ENCODE results near the gene GLIS1. TPM values are rescaled to one million over a fixed set of nuclear protein-coding genes. Genes with fewer than 3 reads are reported as not detected.

The GLIS1 gene
- total and polyA plus RNA-seq, 4 donors, result 0.19 to 1.8 (median 0.65) TPM

DNA sequence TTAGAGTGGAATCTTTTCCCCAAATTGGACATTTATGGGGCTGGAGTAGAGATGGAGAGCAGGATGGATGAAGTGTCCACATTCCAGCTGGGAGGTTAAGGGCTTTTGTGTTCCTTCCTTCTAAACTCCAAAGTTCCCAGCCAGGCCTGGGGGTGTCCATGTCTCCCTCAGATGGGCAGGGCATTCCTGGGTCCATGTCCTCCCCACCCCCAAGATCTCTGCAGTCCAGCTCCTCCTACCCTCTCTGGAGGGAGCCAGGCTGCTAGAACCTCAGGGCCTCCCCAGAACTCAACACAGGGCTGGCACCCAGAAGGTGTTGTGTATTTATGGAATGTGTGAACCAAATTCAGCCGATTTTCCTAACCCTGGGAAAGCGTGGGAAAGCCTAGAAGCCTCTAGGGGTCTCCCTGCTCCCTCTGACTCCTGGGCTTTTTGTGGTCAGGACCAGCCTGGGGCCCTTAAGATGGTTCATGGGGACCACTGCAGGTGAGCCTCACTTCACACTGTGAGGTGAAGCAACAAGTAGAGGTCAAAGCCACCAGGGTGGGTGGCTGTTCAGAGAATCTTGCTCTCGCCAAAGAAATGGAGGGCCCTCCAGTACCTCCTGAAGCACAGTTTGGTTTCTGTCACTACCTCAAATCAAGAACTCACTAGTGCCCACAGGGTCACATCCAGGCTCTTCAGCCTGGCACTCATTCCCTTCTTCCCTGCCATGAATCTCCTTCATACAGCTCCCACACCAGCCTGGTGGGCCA is 54.8 kb downstream of the GLIS1 start:
- Histone ChIP-seq H3K27me3 (ENCODE audit: control insufficient read depth in 1 of 2, insufficient read depth in 2 of 2, low read length in 1 of 2) (no peaks in the 10 kb centered on the region), H3K9me3 (ENCODE audit: control insufficient read depth, low read length) (no peaks in the 10 kb centered on the region)
- WGBS, 2 donors, result 75 to 77% methylated on average over 3 of the region's 3 CpGs

DNA sequence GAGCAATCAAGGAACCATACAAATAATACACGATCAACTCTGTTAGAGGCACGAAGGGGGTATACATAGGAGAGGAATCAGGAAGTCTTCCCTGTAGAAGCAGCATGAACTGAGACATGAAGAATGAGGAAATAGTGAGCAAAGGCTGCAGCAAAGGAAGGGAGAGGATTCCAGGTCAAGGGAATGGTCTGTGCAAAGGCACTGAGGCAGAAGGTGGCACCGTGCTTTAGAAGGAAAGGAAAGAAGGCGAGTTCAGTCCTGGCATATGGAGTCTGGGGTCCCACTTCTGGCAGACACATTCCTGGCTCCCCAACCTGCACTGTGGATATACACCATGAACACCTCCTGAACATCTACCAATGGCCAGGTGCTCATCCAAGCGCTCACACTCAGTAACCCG is 56.1 kb downstream of the GLIS1 start:
- 94 to 97% methylated on average over 6 of the region's 6 CpGs for WGBS, 2 donors
- no peak for ATAC-seq (ENCODE audit: low FRiP score)
- Histone ChIP-seq H3K27ac (ENCODE audit: low read depth in 1 of 2, low read length in 2 of 2) (no peak overlapping the region), H3K4me3 (ENCODE audit: low read length in 2 of 2) (no peak overlapping the region), H3K36me3 (ENCODE audit: control insufficient read depth in 1 of 2, insufficient read depth in 2 of 2, low read length in 1 of 2) (no peaks in the 10 kb centered on the region), H3K27me3 (ENCODE audit: control insufficient read depth in 1 of 2, insufficient read depth in 2 of 2, low read length in 1 of 2) (no peaks in the 10 kb centered on the region), H3K4me1 (ENCODE audit: control insufficient read depth in 1 of 2, insufficient read depth in 2 of 2, low read length in 2 of 2) (no peaks in the 10 kb centered on the region), H3K9me3 (ENCODE audit: control insufficient read depth, low read length) (no peaks in the 10 kb centered on the region)
- DNase-seq, result no peak
- intact Hi-C loops (cut with DNase I), result no loop called here

More for the DNA sequence above, 54.8 kb downstream of the GLIS1 start:
- no peak for ATAC-seq (ENCODE audit: low FRiP score)
- H3K27ac ChIP-seq (ENCODE audit: low read depth in 1 of 2, low read length in 2 of 2), result no peak overlapping the region
- intact Hi-C loops (cut with DNase I), result no loop called here
- H3K4me3 ChIP-seq (ENCODE audit: low read length in 2 of 2), result no peak overlapping the region
- no peaks in the 10 kb centered on the region for H3K36me3 ChIP-seq (ENCODE audit: control insufficient read depth in 1 of 2, insufficient read depth in 2 of 2, low read length in 1 of 2)
- DNase-seq, result no peak
- no peaks in the 10 kb centered on the region for H3K4me1 ChIP-seq (ENCODE audit: control insufficient read depth in 1 of 2, insufficient read depth in 2 of 2, low read length in 2 of 2)

DNA sequence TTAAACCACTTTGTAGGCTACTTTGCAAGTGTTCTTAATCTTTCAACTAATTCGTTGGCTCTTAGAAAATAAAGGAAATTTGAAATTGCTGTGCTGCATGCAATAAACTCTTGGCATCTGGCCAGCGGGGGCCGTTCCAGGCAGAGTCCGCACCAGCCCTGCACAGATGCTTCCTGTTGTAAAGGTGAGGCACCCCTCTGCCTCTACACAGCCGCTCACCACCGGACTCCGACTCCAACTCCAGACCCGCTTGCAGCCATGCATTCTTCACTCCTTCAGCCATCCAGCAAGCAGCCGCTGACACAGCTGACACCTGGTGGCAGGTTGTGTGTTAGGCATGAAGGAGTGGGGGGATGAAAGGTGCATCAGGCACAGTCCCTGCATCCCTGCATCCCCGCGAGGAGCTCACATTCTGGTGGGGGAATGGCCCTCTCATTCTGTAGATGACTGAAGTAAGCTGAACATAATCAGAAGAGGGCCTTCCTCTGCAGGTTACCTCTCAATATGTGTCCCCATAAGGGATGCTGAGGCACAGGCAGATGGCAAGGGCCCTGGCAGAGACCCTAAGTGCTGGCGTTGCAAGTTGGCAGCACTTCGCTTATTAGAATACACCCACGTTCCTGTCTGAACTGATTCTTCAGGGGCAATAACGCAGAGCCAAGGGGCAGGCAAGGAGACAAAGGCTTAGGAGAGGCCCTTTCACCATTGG is 56.8 kb downstream of the GLIS1 start:
- ATAC-seq (ENCODE audit: low FRiP score) (no peak), DNase-seq (no peak)
- intact Hi-C loops (cut with DNase I), result no loop called here
- Histone ChIP-seq H3K4me3 (ENCODE audit: low read length in 2 of 2) (no peak overlapping the region), H3K27me3 (ENCODE audit: control insufficient read depth in 1 of 2, insufficient read depth in 2 of 2, low read length in 1 of 2) (no peaks in the 10 kb centered on the region), H3K27ac (ENCODE audit: low read depth in 1 of 2, low read length in 2 of 2) (no peak overlapping the region), H3K4me1 (ENCODE audit: control insufficient read depth in 1 of 2, insufficient read depth in 2 of 2, low read length in 2 of 2) (no peaks in the 10 kb centered on the region), H3K9me3 (ENCODE audit: control insufficient read depth, low read length) (no peaks in the 10 kb centered on the region), H3K36me3 (ENCODE audit: control insufficient read depth in 1 of 2, insufficient read depth in 2 of 2, low read length in 1 of 2) (no peaks in the 10 kb centered on the region)
- 35 to 36% methylated on average over 15 of the region's 15 CpGs for WGBS, 2 donors

DNA sequence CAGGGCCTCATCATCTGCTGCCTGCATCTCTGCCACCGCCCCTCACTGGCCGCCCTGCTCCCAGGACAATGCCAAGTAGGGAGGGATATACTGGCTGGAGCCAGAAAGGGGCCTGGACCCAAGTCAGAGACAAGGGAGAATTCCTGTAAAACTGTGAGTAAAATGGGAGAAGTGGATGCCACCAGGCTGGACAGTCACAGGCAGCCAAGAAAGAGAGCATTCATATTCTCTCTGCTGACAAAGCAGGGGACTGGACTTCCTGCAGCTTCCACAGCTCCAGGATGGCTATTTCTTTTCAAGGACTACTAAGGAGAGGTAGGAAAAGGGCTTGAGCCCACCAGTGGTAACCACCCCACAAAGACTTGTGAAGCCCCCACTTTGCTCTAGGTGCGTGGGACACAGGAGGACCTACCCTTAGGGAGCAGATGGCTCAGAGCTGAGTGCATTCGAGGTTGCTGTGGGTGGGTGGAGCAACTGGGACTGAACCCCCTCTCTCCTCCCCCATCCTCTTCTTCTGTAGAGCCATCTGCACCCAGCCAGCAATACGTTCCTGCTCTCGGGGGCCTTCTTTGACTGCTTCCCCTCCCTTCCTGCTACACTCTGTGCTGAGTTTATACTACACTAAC is 57.5 kb downstream of the GLIS1 start:
- Histone ChIP-seq H3K9me3 (ENCODE audit: control insufficient read depth, low read length) (no peaks in the 10 kb centered on the region), H3K4me3 (ENCODE audit: low read length in 2 of 2) (no peak overlapping the region), H3K27ac (ENCODE audit: low read depth in 1 of 2, low read length in 2 of 2) (no peak overlapping the region), H3K36me3 (ENCODE audit: control insufficient read depth in 1 of 2, insufficient read depth in 2 of 2, low read length in 1 of 2) (no peaks in the 10 kb centered on the region), H3K4me1 (ENCODE audit: control insufficient read depth in 1 of 2, insufficient read depth in 2 of 2, low read length in 2 of 2) (no peaks in the 10 kb centered on the region), H3K27me3 (ENCODE audit: control insufficient read depth in 1 of 2, insufficient read depth in 2 of 2, low read length in 1 of 2) (no peaks in the 10 kb centered on the region)
- 69 to 70% methylated on average over 6 of the region's 6 CpGs for WGBS, 2 donors
- DNase-seq (no peak), ATAC-seq (ENCODE audit: low FRiP score) (no peak)
- intact Hi-C loops (cut with DNase I), result no loop called here

DNA sequence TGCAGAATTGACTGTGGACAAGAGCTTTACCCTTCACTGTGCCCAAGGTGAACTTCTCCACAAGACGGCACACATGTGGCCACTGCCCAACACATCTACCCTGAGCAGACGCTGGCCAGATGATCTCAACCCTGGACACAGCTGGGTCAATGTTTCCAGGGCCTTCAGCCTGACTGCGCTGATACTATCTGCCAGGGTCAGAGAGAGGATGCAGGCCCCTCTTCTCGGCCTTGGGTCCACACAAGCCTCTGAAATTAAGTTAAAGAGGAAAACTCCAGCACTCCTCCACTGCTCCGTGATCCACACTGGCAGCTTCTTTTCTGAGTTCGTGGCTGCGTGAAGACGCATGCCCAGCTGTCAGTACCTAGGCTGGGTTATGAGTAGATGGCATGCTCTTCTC is 58.1 kb downstream of the GLIS1 start:
- intact Hi-C loops (cut with DNase I), result no loop called here
- DNase-seq, result no peak
- Histone ChIP-seq H3K36me3 (ENCODE audit: control insufficient read depth in 1 of 2, insufficient read depth in 2 of 2, low read length in 1 of 2) (no peaks in the 10 kb centered on the region), H3K27me3 (ENCODE audit: control insufficient read depth in 1 of 2, insufficient read depth in 2 of 2, low read length in 1 of 2) (no peaks in the 10 kb centered on the region), H3K4me3 (ENCODE audit: low read length in 2 of 2) (no peak overlapping the region), H3K9me3 (ENCODE audit: control insufficient read depth, low read length) (no peaks in the 10 kb centered on the region), H3K4me1 (ENCODE audit: control insufficient read depth in 1 of 2, insufficient read depth in 2 of 2, low read length in 2 of 2) (no peaks in the 10 kb centered on the region), H3K27ac (ENCODE audit: low read depth in 1 of 2, low read length in 2 of 2) (no peak overlapping the region)
- WGBS, 2 donors, result 90 to 93% methylated on average over 8 of the region's 8 CpGs
- ATAC-seq (ENCODE audit: low FRiP score), result no peak

DNA sequence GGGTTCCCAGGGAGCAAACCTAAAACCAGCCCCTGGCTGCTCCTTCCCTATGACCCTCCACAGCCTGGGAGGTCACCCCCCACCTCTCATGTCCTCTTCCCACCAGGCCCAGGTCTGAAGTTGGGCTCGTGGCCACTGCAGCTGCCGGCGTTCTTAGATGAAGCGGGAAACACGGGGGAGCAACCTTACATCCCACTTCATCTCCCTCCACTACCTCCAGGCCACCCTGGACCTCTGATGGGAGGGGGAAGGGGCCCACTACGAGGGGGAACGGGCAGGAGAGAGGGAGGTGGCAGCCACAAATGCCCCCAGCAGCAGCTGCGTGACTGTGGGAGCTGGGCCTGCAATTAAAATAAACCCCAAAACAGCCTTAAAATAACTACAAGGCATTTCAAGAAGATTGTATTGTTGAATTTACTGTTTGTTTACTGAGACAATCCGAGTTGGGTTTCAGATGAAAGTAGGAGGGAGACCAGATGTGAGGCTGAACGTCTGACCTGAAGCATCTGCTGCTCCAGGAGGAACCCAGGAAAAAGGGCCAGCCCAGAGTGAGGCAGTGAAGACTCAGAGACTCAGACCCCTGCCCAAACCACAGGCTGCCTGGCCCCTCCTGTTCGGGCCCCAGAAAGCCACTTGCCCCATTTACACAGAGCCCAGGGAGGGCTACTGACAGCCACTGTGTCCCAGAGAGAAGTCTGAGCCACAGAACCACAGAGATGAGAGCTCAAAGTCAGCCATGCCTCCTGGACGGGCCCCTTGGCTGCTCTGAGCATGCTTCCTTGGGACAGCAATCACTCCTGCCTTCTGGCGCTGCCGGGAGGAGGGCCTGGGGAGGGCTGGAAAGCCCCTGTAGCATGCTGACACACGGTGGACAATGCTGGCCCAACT is 59.8 kb downstream of the GLIS1 start:
- H3K36me3 ChIP-seq (ENCODE audit: control insufficient read depth in 1 of 2, insufficient read depth in 2 of 2, low read length in 1 of 2), result no peaks in the 10 kb centered on the region
- no peak for ATAC-seq (ENCODE audit: low FRiP score)
- H3K27ac ChIP-seq (ENCODE audit: low read depth in 1 of 2, low read length in 2 of 2), result no peak overlapping the region
- H3K4me3 ChIP-seq (ENCODE audit: low read length in 2 of 2), result no peak overlapping the region
- no peak for DNase-seq
- 83 to 86% methylated on average over 15 of the region's 15 CpGs for WGBS, 2 donors
- H3K9me3 ChIP-seq (ENCODE audit: control insufficient read depth, low read length), result no peaks in the 10 kb centered on the region
- H3K4me1 ChIP-seq (ENCODE audit: control insufficient read depth in 1 of 2, insufficient read depth in 2 of 2, low read length in 2 of 2), result no peaks in the 10 kb centered on the region
- H3K27me3 ChIP-seq (ENCODE audit: control insufficient read depth in 1 of 2, insufficient read depth in 2 of 2, low read length in 1 of 2), result no peaks in the 10 kb centered on the region
- intact Hi-C loops (cut with DNase I), result no loop called here

DNA sequence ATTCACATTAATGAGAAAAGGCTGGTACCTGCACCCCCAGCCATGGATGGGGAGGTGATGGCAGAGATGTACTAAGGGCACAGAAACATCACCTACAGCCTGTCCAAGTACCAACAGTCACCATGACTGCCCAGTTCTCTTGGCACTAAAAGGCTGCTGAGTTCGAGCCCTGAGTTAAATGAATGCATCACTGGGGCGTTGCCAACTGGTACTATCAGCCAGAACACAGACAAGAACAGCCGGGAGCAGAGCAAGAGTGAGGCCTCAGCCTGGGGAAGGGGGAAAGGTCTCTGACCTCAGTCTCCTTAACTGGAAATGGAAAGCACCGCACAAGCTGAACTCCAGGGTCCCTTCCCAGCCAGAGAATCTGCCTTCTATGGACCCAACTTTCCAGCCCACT is 60.5 kb downstream of the GLIS1 start:
- Histone ChIP-seq H3K36me3 (ENCODE audit: control insufficient read depth in 1 of 2, insufficient read depth in 2 of 2, low read length in 1 of 2) (no peaks in the 10 kb centered on the region), H3K27me3 (ENCODE audit: control insufficient read depth in 1 of 2, insufficient read depth in 2 of 2, low read length in 1 of 2) (no peaks in the 10 kb centered on the region), H3K4me1 (ENCODE audit: control insufficient read depth in 1 of 2, insufficient read depth in 2 of 2, low read length in 2 of 2) (no peaks in the 10 kb centered on the region), H3K4me3 (ENCODE audit: low read length in 2 of 2) (no peak overlapping the region), H3K9me3 (ENCODE audit: control insufficient read depth, low read length) (no peaks in the 10 kb centered on the region), H3K27ac (ENCODE audit: low read depth in 1 of 2, low read length in 2 of 2) (no peak overlapping the region)
- intact Hi-C loops (cut with DNase I), result no loop called here
- WGBS, 2 donors, result 54 to 58% methylated on average over 4 of the region's 4 CpGs
- no peak for ATAC-seq (ENCODE audit: low FRiP score)
- DNase-seq, result no peak

DNA sequence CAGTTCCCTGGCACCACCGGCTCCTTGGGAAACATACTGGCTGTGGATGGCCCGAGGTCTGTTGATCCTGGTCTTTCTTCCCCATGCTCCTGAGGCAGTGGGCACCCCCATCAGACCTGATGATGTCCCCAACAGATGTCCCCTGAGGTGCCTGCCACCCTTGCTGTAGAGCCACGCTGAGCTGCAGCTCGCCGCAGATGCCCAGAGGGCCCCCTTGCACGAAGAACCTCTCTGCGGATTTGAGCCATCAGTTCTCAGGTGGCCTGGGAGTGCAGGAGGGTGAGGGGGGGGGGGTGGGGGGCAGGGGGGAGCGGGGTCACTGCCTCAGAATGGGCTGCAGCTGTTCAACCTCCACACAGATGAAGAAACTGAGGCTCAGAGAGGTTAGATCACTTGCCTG is 60.9 kb downstream of the GLIS1 start:
- no peak overlapping the region for H3K27ac ChIP-seq (ENCODE audit: low read depth in 1 of 2, low read length in 2 of 2)
- no peak for ATAC-seq (ENCODE audit: low FRiP score)
- 90 to 93% methylated on average over 8 of the region's 8 CpGs for WGBS, 2 donors

More for the DNA sequence above, 60.9 kb downstream of the GLIS1 start:
- Histone ChIP-seq H3K4me3 (ENCODE audit: low read length in 2 of 2) (no peak overlapping the region), H3K36me3 (ENCODE audit: control insufficient read depth in 1 of 2, insufficient read depth in 2 of 2, low read length in 1 of 2) (no peaks in the 10 kb centered on the region), H3K9me3 (ENCODE audit: control insufficient read depth, low read length) (no peaks in the 10 kb centered on the region), H3K27me3 (ENCODE audit: control insufficient read depth in 1 of 2, insufficient read depth in 2 of 2, low read length in 1 of 2) (no peaks in the 10 kb centered on the region), H3K4me1 (ENCODE audit: control insufficient read depth in 1 of 2, insufficient read depth in 2 of 2, low read length in 2 of 2) (no peaks in the 10 kb centered on the region)
- no peak for DNase-seq
- intact Hi-C loops (cut with DNase I), result no loop called here
